Measurements from ENCODE around the gene SCT. TPM values are rescaled to one million over a fixed set of nuclear protein-coding genes. Genes with fewer than 3 reads are reported as not detected.

Gene SCT
- total RNA-seq, 4 donors from 2014 or later = not detected

GRCh38 chr11:628056-628455, 1.1 kb upstream of the SCT start:
- no peak for DNase-seq (ENCODE audit: low spot score)
- ATAC-seq (ENCODE audit: low FRiP score) = no peak
- TF ChIP-seq, protein P1, sequence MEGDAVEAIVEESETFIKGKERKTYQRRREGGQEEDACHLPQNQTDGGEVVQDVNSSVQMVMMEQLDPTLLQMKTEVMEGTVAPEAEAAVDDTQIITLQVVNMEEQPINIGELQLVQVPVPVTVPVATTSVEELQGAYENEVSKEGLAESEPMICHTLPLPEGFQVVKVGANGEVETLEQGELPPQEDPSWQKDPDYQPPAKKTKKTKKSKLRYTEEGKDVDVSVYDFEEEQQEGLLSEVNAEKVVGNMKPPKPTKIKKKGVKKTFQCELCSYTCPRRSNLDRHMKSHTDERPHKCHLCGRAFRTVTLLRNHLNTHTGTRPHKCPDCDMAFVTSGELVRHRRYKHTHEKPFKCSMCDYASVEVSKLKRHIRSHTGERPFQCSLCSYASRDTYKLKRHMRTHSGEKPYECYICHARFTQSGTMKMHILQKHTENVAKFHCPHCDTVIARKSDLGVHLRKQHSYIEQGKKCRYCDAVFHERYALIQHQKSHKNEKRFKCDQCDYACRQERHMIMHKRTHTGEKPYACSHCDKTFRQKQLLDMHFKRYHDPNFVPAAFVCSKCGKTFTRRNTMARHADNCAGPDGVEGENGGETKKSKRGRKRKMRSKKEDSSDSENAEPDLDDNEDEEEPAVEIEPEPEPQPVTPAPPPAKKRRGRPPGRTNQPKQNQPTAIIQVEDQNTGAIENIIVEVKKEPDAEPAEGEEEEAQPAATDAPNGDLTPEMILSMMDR (IDR thresholded peaks at IDR 0.05) = no peak

DNA sequence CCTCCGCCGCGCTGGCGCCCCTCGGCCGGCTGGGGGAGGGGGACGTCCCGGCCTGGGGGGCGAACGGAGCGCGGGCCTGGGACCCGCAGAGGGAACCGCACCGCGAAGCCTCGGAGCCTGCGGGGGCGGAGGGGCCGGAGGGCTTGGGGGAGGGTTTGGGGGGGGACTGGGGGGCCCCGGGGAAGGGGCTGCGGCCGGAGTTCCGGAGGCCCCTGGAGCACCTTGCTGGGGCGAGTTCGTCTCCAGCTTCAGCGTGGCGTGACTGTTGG, 261 bp upstream of the SCT start:
- TF ChIP-seq, protein P1 (IDR thresholded peaks at IDR 0.05) = no peak
- DNase-seq (ENCODE audit: low spot score) (no peak), ATAC-seq (ENCODE audit: low FRiP score) (no peak)

DNA sequence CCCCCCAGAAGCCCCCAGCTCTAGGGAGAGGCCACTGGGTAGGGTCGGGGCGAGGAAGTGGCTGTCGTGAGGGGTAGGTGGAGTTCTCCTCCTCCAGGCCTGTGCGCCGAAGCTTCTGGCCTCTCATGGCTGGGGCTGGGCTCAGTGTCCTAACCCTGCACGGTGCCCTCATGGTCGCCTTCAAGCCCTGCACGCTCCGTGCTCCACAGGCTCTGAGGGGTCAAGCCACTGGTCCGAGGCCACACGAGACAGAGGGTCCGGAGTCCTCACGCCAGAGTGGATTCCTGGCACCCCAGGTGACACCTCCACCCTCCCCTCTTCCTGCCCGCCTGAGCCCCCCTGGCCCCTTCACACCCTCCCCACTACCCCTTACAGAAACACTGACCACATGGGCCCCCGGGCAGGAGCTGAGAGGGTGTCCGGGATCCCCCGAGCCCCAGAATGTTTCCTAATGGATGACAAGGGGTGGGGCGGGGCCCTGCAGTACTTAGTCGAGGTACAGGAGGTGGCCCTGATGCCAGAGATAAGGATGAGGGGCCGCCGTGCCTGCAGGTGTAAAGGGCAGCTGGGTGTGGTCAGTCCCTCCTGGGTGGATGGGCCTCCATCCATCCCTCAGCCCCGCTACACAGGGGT, 1.2 kb downstream of the SCT start:
- ATAC-seq (ENCODE audit: low FRiP score) (no peak), DNase-seq (ENCODE audit: low spot score) (no peak)
- TF ChIP-seq, protein P1 (IDR thresholded peaks at IDR 0.05) = no peak

DNA sequence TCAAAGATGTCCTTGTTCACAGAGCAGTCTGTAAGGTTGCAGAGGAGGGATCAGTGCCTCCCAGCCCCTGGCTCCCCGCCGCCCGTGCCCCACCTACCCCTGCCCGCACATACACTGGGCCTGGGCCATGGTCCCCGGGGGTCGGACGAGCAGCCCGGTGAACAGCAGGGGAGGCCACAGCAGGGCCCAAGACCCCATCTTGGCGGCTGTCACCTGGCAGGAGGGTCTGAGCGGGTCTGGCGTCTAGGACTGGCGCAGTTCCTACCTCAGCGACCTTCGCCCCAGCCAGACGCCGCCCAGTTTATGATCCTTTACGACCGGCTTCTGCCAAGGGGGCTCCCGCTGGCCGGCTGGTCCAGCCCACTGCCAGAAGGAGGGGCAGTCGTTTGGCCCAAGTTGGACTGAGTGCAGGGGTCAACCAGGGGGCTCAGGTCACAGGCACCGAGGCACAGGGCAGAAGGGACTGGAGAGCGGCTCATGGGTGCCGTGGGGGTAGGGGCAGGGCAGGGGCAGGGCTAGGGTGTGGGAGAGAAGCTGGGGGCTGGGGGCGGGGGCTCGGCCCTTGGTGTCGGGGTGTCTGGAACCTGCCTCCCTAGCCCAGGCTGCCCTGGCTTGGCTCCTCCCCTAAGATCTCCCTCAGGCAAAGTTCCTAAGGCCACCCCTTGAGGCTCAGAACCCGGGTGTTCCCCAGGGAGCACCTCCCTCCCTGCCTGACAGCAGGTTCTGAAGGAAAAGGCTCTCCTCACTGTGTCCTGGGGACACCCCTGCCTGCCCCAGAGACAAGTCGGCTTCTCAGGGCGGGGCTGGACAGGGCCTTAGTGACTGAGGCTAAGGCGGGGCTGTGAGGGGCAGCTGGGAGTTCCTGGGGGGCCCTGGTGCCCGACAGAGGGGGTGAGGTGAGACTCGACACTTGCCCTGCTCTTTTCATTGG, 2.0 kb downstream of the SCT start, which contains the start of gene CDHR5:
CDHR5 (minus strand) TSS at position 251 of the 931 bp plus-strand sequence; CDS start at position 198, 53 bp downstream.
- TF ChIP-seq, protein P1 (IDR thresholded peaks at IDR 0.05) = no peak
- no peak for DNase-seq (ENCODE audit: low spot score)
- ATAC-seq (ENCODE audit: low FRiP score) = no peak

GRCh38 chr11:623999-624704, 2.8 kb downstream of the SCT start:
- DNase-seq (ENCODE audit: low spot score) = no peak
- TF ChIP-seq, protein P1 (IDR thresholded peaks at IDR 0.05) = no peak
- no peak for ATAC-seq (ENCODE audit: low FRiP score)

GRCh38 chr11:623349-623869, 3.6 kb downstream of the SCT start:
- no peak for ATAC-seq (ENCODE audit: low FRiP score)
- no peak for DNase-seq (ENCODE audit: low spot score)
- TF ChIP-seq, protein P1 (IDR thresholded peaks at IDR 0.05) = no peak

Measured in omental fat pad (tissue), 4 donors.